ENCODE results near the gene CFAP410. TPM values are rescaled to one million over a fixed set of nuclear protein-coding genes. Genes with fewer than 3 reads are reported as not detected.
A peak's percentile ranks its signal among the peaks of the same experiment; 100 is the strongest.

Gene CFAP410
- total RNA-seq, 1 donor from 2014 or later: 23.9 TPM

- Mint-ChIP-seq H3K4me3 (no peak overlapping the region), H3K27ac (ENCODE audit: unreplicated experiment) (no peak overlapping the region), H3K9me3 (no peaks in the 10 kb centered on the region), H3K36me3 (ENCODE audit: low read depth) (no peaks in the 10 kb centered on the region), H3K4me1 (no peaks in the 10 kb centered on the region), H3K27me3 (ENCODE audit: low read depth) (peaks cover 36% of the 10 kb centered on the region)
- TF ChIP-seq CTCF (conservative IDR thresholded peaks at IDR 0.05): no peak
- no peak for DNase-seq (ENCODE audit: low read depth, low spot score)
Observed at GRCh38 chr21:44372616-44373015, 33.4 kb upstream of the CFAP410 start.

GRCh38 chr21:44371596-44371995, 32.4 kb upstream of the CFAP410 start:
- H3K9me3 Mint-ChIP-seq: no peaks in the 10 kb centered on the region
- DNase-seq (ENCODE audit: low read depth, low spot score): no peak
- no peak for TF ChIP-seq CTCF (conservative IDR thresholded peaks at IDR 0.05)
- no peaks in the 10 kb centered on the region for H3K4me1 Mint-ChIP-seq
- no peak overlapping the region for H3K27ac Mint-ChIP-seq (ENCODE audit: unreplicated experiment)
- peaks cover 36% of the 10 kb centered on the region for H3K27me3 Mint-ChIP-seq (ENCODE audit: low read depth)
- H3K4me3 Mint-ChIP-seq: no peak overlapping the region
- no peaks in the 10 kb centered on the region for H3K36me3 Mint-ChIP-seq (ENCODE audit: low read depth)

- no peaks in the 10 kb centered on the region for H3K36me3 Mint-ChIP-seq (ENCODE audit: low read depth)
- no peak for TF ChIP-seq CTCF (conservative IDR thresholded peaks at IDR 0.05)
- H3K4me3 Mint-ChIP-seq: no peak overlapping the region
- H3K27me3 Mint-ChIP-seq (ENCODE audit: low read depth): peaks cover 36% of the 10 kb centered on the region
- H3K4me1 Mint-ChIP-seq: no peaks in the 10 kb centered on the region
- no peaks in the 10 kb centered on the region for H3K9me3 Mint-ChIP-seq
- H3K27ac Mint-ChIP-seq (ENCODE audit: unreplicated experiment): no peak overlapping the region
- DNase-seq (ENCODE audit: low read depth, low spot score): no peak
Observed at GRCh38 chr21:44370786-44371410, 31.7 kb upstream of the CFAP410 start.

GRCh38 chr21:44370027-44370735, 31.0 kb upstream of the CFAP410 start:
- Mint-ChIP-seq H3K27ac (ENCODE audit: unreplicated experiment) (no peak overlapping the region), H3K27me3 (ENCODE audit: low read depth) (peaks cover 35% of the 10 kb centered on the region), H3K4me1 (no peaks in the 10 kb centered on the region), H3K36me3 (ENCODE audit: low read depth) (no peaks in the 10 kb centered on the region), H3K9me3 (no peaks in the 10 kb centered on the region), H3K4me3 (no peak overlapping the region)
- DNase-seq (ENCODE audit: low read depth, low spot score): peak; percentile 45
- no peak for TF ChIP-seq CTCF (conservative IDR thresholded peaks at IDR 0.05)

- Mint-ChIP-seq H3K4me3 (no peak overlapping the region), H3K36me3 (ENCODE audit: low read depth) (no peaks in the 10 kb centered on the region), H3K4me1 (no peaks in the 10 kb centered on the region), H3K9me3 (no peaks in the 10 kb centered on the region), H3K27ac (ENCODE audit: unreplicated experiment) (no peak overlapping the region), H3K27me3 (ENCODE audit: low read depth) (peaks cover 32% of the 10 kb centered on the region)
- no peak for TF ChIP-seq CTCF (conservative IDR thresholded peaks at IDR 0.05)
- no peak for DNase-seq (ENCODE audit: low read depth, low spot score)
Observed at GRCh38 chr21:44368711-44369446, 29.7 kb upstream of the CFAP410 start.

All from neural crest cell (in vitro differentiated cells).